PC-9 (cell line): Measurements from ENCODE around the gene CGRRF1. TPM values are rescaled to one million over a fixed set of nuclear protein-coding genes. Genes with fewer than 3 reads are reported as not detected.

Experiments used
- BruUV-seq: library from RNA; stranded (reverse); fragments of 400-500 nt; replicated peaks from 2 replicates; lab custom pipeline; 2021; lab: Mats Ljungman, UMichigan
- CTCF ChIA-PET: fragments of 300-600 bp; sonication (Branson Sonifier 250); formaldehyde crosslinking; loops from one replicate; lab custom pipeline; 2022; ENCODE audit warnings: antibody characterized with exemption; lab: Charles Lee
- POLR2A ChIA-PET: fragments of 300-600 bp; sonication (Branson Sonifier 250); formaldehyde crosslinking; loops from one replicate; lab custom pipeline; 2022; ENCODE audit warnings: antibody characterized with exemption; ENCODE audit not compliant: unreplicated experiment; lab: Charles Lee
- DNase-seq, 2 experiments: peaks; one replicate each; pipeline versions ENCODE4 v3.0.0 to v3.0.0-alpha.2; 2015 to 2022; ENCODE audit warnings: mixed read lengths in 1 of 2
- H2AFZ ChIP-seq: fragments of 200-600 bp; sonication (generic); 2 replicates; pipeline ENCODE4 v1.8.1; 2017; ENCODE audit warnings: antibody characterized with exemption
- H3F3A ChIP-seq: fragments of 200-600 bp; sonication (generic); 2 replicates; pipeline ENCODE4 v1.8.1; 2017; ENCODE audit warnings: antibody characterized with exemption, mild to moderate bottlenecking, low read depth; ENCODE audit not compliant: insufficient read depth
- H3K27ac ChIP-seq: fragments of 200-600 bp; sonication (generic); 2 replicates; pipeline ENCODE4 v1.6.1; 2016; ENCODE audit warnings: mixed run types
- H3K27me3 ChIP-seq: fragments of 200-600 bp; sonication (generic); 2 replicates; pipeline ENCODE4 v1.6.1; 2016; ENCODE audit warnings: low read depth, mixed run types; ENCODE audit not compliant: insufficient read depth
- H3K36me3 ChIP-seq: fragments of 200-600 bp; sonication (generic); 2 replicates; pipeline ENCODE4 v1.6.1; 2016; ENCODE audit warnings: low read depth, mixed run types
- H3K4me1 ChIP-seq: fragments of 200-600 bp; sonication (generic); replicated peaks from 2 replicates; pipeline ENCODE4 v1.6.1; 2016; ENCODE audit warnings: mixed run types; ENCODE audit not compliant: insufficient read depth
- H3K4me2 ChIP-seq: fragments of 200-600 bp; sonication (generic); 2 replicates; pipeline ENCODE4 v1.6.1; 2017; ENCODE audit warnings: mixed run types
- H3K4me3 ChIP-seq: fragments of 200-600 bp; sonication (generic); 2 replicates; pipeline ENCODE4 v1.6.1; 2016; ENCODE audit warnings: mixed run types
- H3K79me2 ChIP-seq: fragments of 200-600 bp; sonication (generic); 2 replicates; pipeline ENCODE4 v1.6.1; 2017; ENCODE audit warnings: low read depth, mixed run types
- H3K9me2 ChIP-seq: fragments of 200-600 bp; sonication (generic); 2 replicates; pipeline ENCODE4 v1.8.1; 2017; ENCODE audit warnings: mild to moderate bottlenecking; ENCODE audit not compliant: insufficient read depth
- H3K9me3 ChIP-seq: fragments of 200-600 bp; sonication (generic); 2 replicates; pipeline ENCODE4 v1.8.1; 2016; ENCODE audit warnings: low read depth; ENCODE audit not compliant: insufficient read depth
- H4K20me1 ChIP-seq: fragments of 200-600 bp; sonication (generic); 2 replicates; pipeline ENCODE4 v1.8.1; 2017; ENCODE audit not compliant: insufficient read depth
- EZH2 ChIP-seq: fragments of 200-600 bp; sonication (generic); IDR thresholded peaks from 2 replicates; pipeline ENCODE4 v1.8.0; 2017; ENCODE audit warnings: antibody characterized with exemption, low read depth
- intact Hi-C: fragments of 100-400 bp; cut with micrococcal nuclease; formaldehyde crosslinking; loops from one replicate; pipeline ENCODE4 v1.10.0; 2022; ENCODE audit not compliant: unreplicated experiment
- total RNA-seq: library from RNA; stranded (reverse); gene quantifications from 2 replicates; pipeline ENCODE4 v1.2.3, GENCODE V29; 2021
- TF ChIP-seq, protein P1 (sequence below): fragments of 200-600 bp; sonication (generic); conservative IDR thresholded peaks from 2 replicates; pipeline ENCODE4 v1.6.1; 2017; ENCODE audit warnings: mixed run types, antibody characterized with exemption, mild to moderate bottlenecking, moderate library complexity

CGRRF1 gene
- total RNA-seq, 1 experiment from 2014 or later = 11.3 TPM

- CTCF ChIA-PET = no interaction called here
- no TSS peak for BruUV-seq
- H3K4me3 ChIP-seq = no peak overlapping the region
- no peaks in the 10 kb centered on the region for H3K9me3 ChIP-seq
- no peaks in the 10 kb centered on the region; the same call in 1 of the 2 replicates for H3K27me3 ChIP-seq
- H3F3A ChIP-seq = no peaks in the 10 kb centered on the region
- intact Hi-C loops = no loop called here
- H4K20me1 ChIP-seq = 0 out of 2 replicates have a peak, but pooled peaks cover 3% of the 10 kb centered on the region
- no peaks in the 10 kb centered on the region for H3K4me1 ChIP-seq
- no peak for DNase-seq
- no peak overlapping the region for H2AFZ ChIP-seq
- H3K4me2 ChIP-seq = no peak overlapping the region
- H3K9me2 ChIP-seq = no peaks in the 10 kb centered on the region
- no peaks in the 10 kb centered on the region for H3K79me2 ChIP-seq
- TF ChIP-seq, protein P1, sequence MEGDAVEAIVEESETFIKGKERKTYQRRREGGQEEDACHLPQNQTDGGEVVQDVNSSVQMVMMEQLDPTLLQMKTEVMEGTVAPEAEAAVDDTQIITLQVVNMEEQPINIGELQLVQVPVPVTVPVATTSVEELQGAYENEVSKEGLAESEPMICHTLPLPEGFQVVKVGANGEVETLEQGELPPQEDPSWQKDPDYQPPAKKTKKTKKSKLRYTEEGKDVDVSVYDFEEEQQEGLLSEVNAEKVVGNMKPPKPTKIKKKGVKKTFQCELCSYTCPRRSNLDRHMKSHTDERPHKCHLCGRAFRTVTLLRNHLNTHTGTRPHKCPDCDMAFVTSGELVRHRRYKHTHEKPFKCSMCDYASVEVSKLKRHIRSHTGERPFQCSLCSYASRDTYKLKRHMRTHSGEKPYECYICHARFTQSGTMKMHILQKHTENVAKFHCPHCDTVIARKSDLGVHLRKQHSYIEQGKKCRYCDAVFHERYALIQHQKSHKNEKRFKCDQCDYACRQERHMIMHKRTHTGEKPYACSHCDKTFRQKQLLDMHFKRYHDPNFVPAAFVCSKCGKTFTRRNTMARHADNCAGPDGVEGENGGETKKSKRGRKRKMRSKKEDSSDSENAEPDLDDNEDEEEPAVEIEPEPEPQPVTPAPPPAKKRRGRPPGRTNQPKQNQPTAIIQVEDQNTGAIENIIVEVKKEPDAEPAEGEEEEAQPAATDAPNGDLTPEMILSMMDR = no peak
- TF ChIP-seq EZH2 = no peak
- H3K36me3 ChIP-seq = no peaks in the 10 kb centered on the region
- no peak overlapping the region for H3K27ac ChIP-seq
- POLR2A ChIA-PET = interaction anchor here (0.7 kb wide), 1 partner anchor 223 kb away, joined by 3 read pairs; no protein-coding TSS in a partner anchor
Measured at GRCh38 chr14:54550514-54550913, 40.8 kb downstream of the CGRRF1 start.

DNA sequence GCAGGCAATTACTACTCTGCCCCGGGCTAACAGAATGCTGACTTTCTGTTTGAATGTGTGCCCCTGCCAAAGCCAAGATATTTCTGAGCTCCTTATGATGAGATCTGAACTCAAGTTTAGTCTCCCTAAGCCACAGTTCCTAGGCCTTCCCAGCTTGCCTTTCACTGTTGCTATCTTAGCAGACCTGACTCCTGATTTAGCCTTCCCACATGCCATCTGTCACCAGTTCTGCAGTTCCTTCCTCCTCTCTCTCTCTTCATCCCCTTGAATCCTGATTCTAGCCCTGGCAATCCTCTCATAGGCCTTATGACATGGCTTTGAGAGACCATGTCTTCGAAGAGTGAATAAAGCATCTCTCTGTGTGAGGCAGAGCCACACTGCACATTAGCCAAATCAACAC, 44.7 kb downstream of the CGRRF1 start:
- H3K79me2 ChIP-seq = no peaks in the 10 kb centered on the region
- no peak for DNase-seq
- no peaks in the 10 kb centered on the region for H3K27me3 ChIP-seq
- no peak overlapping the region for H3K4me2 ChIP-seq
- POLR2A ChIA-PET = no interaction called here
- H3K9me2 ChIP-seq = no peaks in the 10 kb centered on the region
- CTCF ChIA-PET = no interaction called here
- intact Hi-C loops = no loop called here
- BruUV-seq = no TSS peak
- H3K36me3 ChIP-seq = no peaks in the 10 kb centered on the region
- H4K20me1 ChIP-seq = no peaks in the 10 kb centered on the region
- no peak overlapping the region for H2AFZ ChIP-seq
- H3K27ac ChIP-seq = no peak overlapping the region
- no peak for TF ChIP-seq EZH2
- TF ChIP-seq, protein P1 = no peak
- H3F3A ChIP-seq = no peaks in the 10 kb centered on the region
- H3K4me3 ChIP-seq = no peak overlapping the region
- no peaks in the 10 kb centered on the region for H3K4me1 ChIP-seq
- no peaks in the 10 kb centered on the region for H3K9me3 ChIP-seq

DNA sequence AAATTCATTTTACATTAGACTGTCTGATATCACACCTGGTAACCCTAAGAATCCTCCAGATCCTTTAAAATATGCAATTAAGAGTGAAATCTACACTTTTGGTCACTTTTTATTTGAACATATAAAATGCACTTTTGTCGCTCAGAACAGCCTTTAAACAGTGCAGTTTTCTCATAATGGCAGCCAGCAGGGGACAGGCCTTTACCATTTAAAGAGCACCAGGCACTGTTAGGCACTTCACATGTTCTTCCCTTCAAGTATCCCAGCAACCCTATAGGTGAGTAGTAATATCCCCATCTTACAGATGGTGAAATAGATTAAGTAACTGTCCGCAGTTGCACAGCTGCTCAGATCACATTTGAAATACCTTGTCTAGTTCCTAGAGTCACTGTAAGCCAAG, 45.9 kb downstream of the CGRRF1 start:
- Histone ChIP-seq H4K20me1 (no peaks in the 10 kb centered on the region), H3K27ac (no peak overlapping the region), H3K36me3 (no peaks in the 10 kb centered on the region), H3K27me3 (no peaks in the 10 kb centered on the region), H3K4me2 (no peak overlapping the region), H3K79me2 (no peaks in the 10 kb centered on the region), H2AFZ (no peak overlapping the region), H3K9me2 (no peaks in the 10 kb centered on the region; the same call in 1 of the 2 replicates), H3F3A (no peaks in the 10 kb centered on the region), H3K4me1 (no peaks in the 10 kb centered on the region), H3K9me3 (no peaks in the 10 kb centered on the region), H3K4me3 (no peak overlapping the region)
- no peak for TF ChIP-seq EZH2
- TF ChIP-seq, protein P1 = no peak
- no peak for DNase-seq
- ChIA-PET POLR2A (no interaction called here), CTCF (no interaction called here)
- BruUV-seq = no TSS peak
- intact Hi-C loops = no loop called here
